ENCODE data around the gene IL21R.

IL21R gene

GRCh38 chr16:27428026-27428785 is 26.2 kb downstream of the IL21R start:
- DNase-seq (ENCODE audit: extremely low read depth, insufficient read length): no peak

DNA sequence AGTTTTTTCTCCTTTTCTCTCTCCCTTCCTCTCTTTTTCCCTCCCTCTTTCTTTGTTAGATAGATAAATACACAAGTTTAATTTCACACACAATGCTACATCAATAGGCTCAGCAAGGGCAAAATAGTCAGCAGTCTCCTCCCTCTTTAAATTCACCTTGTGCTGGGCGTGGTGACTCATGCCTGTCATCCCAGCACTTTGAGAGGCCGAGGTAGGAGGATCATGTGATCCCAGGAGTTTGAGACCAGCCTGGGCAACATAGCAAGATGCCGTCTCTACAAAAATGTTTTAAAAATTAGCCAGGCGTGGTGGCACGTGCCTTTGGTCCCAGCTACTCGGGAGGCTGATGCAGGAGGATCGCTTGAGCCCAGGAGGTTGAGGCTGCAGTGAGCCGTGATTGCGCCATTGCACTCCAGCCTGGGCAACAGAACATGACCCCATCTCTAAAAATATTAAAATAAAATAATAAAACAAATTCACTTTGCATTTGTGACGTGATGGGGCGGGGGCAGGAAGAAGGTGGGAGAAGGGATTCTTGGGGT is 27.4 kb downstream of the IL21R start:
- peak overlapping the region; percentile 78 for H3K4me3 ChIP-seq (replicated peaks; ENCODE audit: low read depth, low read length)

More at GRCh38 chr16:27428026-27428785, 26.2 kb downstream of the IL21R start:
- H3K4me3 ChIP-seq (replicated peaks; ENCODE audit: low read depth, low read length): peak overlapping the region; percentile 78
- no peaks in the 10 kb centered on the region for H3K27me3 ChIP-seq (replicated peaks; ENCODE audit: control insufficient read depth, insufficient read depth, low read length)
- H3K36me3 ChIP-seq (ENCODE audit: control insufficient read depth, insufficient read depth, low read length): peaks cover 29% of the 10 kb centered on the region
- TF ChIP-seq, protein P1, sequence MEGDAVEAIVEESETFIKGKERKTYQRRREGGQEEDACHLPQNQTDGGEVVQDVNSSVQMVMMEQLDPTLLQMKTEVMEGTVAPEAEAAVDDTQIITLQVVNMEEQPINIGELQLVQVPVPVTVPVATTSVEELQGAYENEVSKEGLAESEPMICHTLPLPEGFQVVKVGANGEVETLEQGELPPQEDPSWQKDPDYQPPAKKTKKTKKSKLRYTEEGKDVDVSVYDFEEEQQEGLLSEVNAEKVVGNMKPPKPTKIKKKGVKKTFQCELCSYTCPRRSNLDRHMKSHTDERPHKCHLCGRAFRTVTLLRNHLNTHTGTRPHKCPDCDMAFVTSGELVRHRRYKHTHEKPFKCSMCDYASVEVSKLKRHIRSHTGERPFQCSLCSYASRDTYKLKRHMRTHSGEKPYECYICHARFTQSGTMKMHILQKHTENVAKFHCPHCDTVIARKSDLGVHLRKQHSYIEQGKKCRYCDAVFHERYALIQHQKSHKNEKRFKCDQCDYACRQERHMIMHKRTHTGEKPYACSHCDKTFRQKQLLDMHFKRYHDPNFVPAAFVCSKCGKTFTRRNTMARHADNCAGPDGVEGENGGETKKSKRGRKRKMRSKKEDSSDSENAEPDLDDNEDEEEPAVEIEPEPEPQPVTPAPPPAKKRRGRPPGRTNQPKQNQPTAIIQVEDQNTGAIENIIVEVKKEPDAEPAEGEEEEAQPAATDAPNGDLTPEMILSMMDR (IDR thresholded peaks at IDR 0.05; ENCODE audit: insufficient read depth, low read length, poor library complexity, severe bottlenecking): peak; percentile 62

DNA sequence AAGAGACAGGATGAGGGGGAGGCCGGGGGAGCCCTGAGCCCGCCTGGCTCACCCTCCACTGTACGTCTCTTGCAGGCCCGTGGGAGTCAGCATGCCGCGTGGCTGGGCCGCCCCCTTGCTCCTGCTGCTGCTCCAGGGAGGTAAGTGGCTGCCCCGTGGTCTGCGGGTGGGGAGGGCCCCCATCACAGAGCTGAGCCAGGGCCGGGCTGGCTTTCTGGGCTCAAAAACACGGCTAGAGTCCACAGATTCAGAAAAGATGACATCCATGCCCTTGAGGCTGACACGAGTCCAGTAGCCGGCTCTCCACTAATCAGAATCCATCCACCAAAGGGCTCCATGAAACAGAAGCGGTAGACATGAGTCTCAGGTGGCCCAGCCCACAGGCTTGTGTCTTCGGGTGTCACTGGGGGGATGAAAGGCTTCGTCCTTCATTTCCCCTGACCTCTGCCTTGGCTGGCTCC is 28.0 kb downstream of the IL21R start:
- Histone ChIP-seq H3K36me3 (ENCODE audit: control insufficient read depth, insufficient read depth, low read length) (peaks cover 37% of the 10 kb centered on the region), H3K4me3 (replicated peaks; ENCODE audit: low read depth, low read length) (peak overlapping the region; percentile 78)
- DNase-seq (ENCODE audit: extremely low read depth, insufficient read length): peak; percentile 62

More for the DNA sequence above, 27.4 kb downstream of the IL21R start:
- no peak for DNase-seq (ENCODE audit: extremely low read depth, insufficient read length)
- no peaks in the 10 kb centered on the region for H3K27me3 ChIP-seq (replicated peaks; ENCODE audit: control insufficient read depth, insufficient read depth, low read length)
- H3K36me3 ChIP-seq (ENCODE audit: control insufficient read depth, insufficient read depth, low read length): peaks cover 36% of the 10 kb centered on the region
- TF ChIP-seq, protein P1 (IDR thresholded peaks at IDR 0.05; ENCODE audit: insufficient read depth, low read length, poor library complexity, severe bottlenecking): no peak

DNA sequence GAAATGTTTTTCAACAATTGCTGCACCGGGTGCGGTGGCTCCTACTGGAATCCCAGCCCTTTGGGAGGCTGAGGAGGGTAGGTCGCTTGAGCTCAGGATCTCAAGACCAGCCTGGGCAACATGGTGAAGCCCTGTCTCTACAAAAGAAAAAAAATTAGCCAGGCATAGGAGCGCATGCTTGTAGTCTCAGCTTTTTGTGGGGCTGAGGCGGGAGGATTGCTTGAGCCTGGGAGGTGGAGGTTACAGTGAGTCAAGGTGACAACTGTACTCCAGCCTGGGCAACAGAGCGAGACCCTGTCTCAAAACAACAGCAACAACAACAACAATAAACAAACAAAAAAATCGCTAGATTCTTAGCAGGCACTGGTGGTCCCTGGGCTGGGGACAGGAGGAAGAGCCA is 28.5 kb downstream of the IL21R start:
- DNase-seq (ENCODE audit: extremely low read depth, insufficient read length): no peak
- peaks cover 34% of the 10 kb centered on the region for H3K36me3 ChIP-seq (ENCODE audit: control insufficient read depth, insufficient read depth, low read length)
- H3K4me3 ChIP-seq (replicated peaks; ENCODE audit: low read depth, low read length): peak overlapping the region; percentile 78
- no peaks in the 10 kb centered on the region for H3K27me3 ChIP-seq (replicated peaks; ENCODE audit: control insufficient read depth, insufficient read depth, low read length)
- TF ChIP-seq, protein P1 (IDR thresholded peaks at IDR 0.05; ENCODE audit: insufficient read depth, low read length, poor library complexity, severe bottlenecking): no peak

More for the DNA sequence above, 28.0 kb downstream of the IL21R start:
- no peaks in the 10 kb centered on the region for H3K27me3 ChIP-seq (replicated peaks; ENCODE audit: control insufficient read depth, insufficient read depth, low read length)
- TF ChIP-seq, protein P1 (IDR thresholded peaks at IDR 0.05; ENCODE audit: insufficient read depth, low read length, poor library complexity, severe bottlenecking): no peak

- Histone ChIP-seq H3K27me3 (replicated peaks; ENCODE audit: control insufficient read depth, insufficient read depth, low read length) (no peaks in the 10 kb centered on the region), H3K4me3 (replicated peaks; ENCODE audit: low read depth, low read length) (peak overlapping the region; percentile 78; the same call in 1 of the 2 replicates), H3K36me3 (ENCODE audit: control insufficient read depth, insufficient read depth, low read length) (peaks cover 36% of the 10 kb centered on the region)
- DNase-seq (ENCODE audit: extremely low read depth, insufficient read length): peak; percentile 76
- TF ChIP-seq, protein P1 (IDR thresholded peaks at IDR 0.05; ENCODE audit: insufficient read depth, low read length, poor library complexity, severe bottlenecking): no peak
These were observed 29.0 kb downstream of the IL21R start for GRCh38 chr16:27430923-27431484.
